Measurements from ENCODE around the gene ARHGAP21. TPM values are rescaled to one million over a fixed set of nuclear protein-coding genes. Genes with fewer than 3 reads are reported as not detected.

Gene ARHGAP21
- total RNA-seq, 1 experiment from 2014 or later: 52.6 TPM

DNA sequence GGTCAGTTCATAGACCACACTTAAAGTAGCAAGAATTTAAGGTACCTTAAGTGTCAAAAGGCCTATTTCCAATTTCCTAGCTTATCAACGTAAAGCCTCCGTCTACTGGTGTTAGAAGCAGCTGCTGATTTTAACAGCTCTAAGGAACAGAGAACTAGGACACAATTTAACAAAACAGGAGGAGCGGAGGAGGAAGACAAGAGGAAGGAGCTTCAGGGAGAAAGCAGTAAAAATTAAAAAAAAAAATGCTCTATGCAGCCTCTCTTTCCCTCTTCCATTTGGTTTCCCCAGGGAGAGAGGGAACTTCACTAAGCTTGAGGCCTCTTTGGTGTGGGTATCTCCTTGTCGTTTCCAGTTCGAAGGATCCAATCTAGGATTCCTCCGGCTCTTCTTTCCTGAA lies 22.7 kb downstream of the ARHGAP21 start:
- H3K36me3 ChIP-seq (ENCODE audit: low read depth, low read length): no peaks in the 10 kb centered on the region
- no peaks in the 10 kb centered on the region for H3K27me3 ChIP-seq (ENCODE audit: low read length)
- peaks cover 91% of the 10 kb centered on the region for H3K79me2 ChIP-seq (ENCODE audit: low read length)
- H3K9me2 ChIP-seq (replicated peaks; ENCODE audit: low read length): no peaks in the 10 kb centered on the region
- H4K20me1 ChIP-seq (ENCODE audit: low read length): 0 out of 2 replicates have a peak, but pooled peaks cover 4% of the 10 kb centered on the region
- H3K4me2 ChIP-seq (ENCODE audit: low read length): no peak overlapping the region
- no peak overlapping the region for H3K4me3 ChIP-seq (ENCODE audit: low read length)
- ChIA-PET POLR2A (ENCODE audit: unreplicated experiment) (no interaction called here), CTCF (no interaction called here)
- H3F3A ChIP-seq (ENCODE audit: low read length, unreplicated experiment): no peaks in the 10 kb centered on the region
- BruUV-seq (replicated peaks): no TSS peak
- intact Hi-C loops (cut with micrococcal nuclease): no loop called here
- no peak for TF ChIP-seq EZH2phosphoT487 (IDR thresholded peaks at IDR 0.05; ENCODE audit: borderline replicate concordance, low read length)
- no peak for TF ChIP-seq EZH2 (IDR thresholded peaks at IDR 0.05; ENCODE audit: low read length, unreplicated experiment)
- TF ChIP-seq, protein P1, sequence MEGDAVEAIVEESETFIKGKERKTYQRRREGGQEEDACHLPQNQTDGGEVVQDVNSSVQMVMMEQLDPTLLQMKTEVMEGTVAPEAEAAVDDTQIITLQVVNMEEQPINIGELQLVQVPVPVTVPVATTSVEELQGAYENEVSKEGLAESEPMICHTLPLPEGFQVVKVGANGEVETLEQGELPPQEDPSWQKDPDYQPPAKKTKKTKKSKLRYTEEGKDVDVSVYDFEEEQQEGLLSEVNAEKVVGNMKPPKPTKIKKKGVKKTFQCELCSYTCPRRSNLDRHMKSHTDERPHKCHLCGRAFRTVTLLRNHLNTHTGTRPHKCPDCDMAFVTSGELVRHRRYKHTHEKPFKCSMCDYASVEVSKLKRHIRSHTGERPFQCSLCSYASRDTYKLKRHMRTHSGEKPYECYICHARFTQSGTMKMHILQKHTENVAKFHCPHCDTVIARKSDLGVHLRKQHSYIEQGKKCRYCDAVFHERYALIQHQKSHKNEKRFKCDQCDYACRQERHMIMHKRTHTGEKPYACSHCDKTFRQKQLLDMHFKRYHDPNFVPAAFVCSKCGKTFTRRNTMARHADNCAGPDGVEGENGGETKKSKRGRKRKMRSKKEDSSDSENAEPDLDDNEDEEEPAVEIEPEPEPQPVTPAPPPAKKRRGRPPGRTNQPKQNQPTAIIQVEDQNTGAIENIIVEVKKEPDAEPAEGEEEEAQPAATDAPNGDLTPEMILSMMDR (conservative IDR thresholded peaks at IDR 0.05; ENCODE audit: low read depth, low read length): no peak
- ATAC-seq: no peak
- H3K27ac ChIP-seq (ENCODE audit: low read length): no peak overlapping the region
- no peak overlapping the region for H2AFZ ChIP-seq (ENCODE audit: low read length)
- no peaks in the 10 kb centered on the region for H3K9me3 ChIP-seq (ENCODE audit: low read length)
- peaks cover 25% of the 10 kb centered on the region for H3K4me1 ChIP-seq (ENCODE audit: insufficient read depth, low read length)
- no peak overlapping the region for H3K9ac ChIP-seq (ENCODE audit: low read length)
- DNase-seq: no peak

DNA sequence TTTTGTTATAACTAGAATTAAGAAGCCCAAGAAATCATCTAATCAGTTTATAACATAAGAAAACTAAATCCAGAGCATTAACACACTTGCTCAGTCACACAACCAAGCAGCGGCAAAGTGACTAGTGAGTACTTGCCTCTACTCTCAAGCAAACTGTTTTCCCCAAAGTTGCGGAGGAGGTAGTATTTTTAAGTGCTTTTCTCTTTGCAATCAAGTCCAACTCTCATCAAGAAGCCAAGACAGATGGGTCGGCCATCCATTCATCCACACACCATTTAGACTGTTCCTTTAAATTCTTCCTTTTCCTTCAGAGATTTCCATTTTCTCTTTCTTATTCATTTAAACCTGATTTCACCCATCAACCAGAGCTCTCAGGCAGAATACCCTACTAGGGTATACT lies 25.4 kb downstream of the ARHGAP21 start:
- H3K27ac ChIP-seq (ENCODE audit: low read length): no peak overlapping the region
- ChIA-PET CTCF (no interaction called here), POLR2A (ENCODE audit: unreplicated experiment) (no interaction called here)
- H3K36me3 ChIP-seq (ENCODE audit: low read depth, low read length): no peaks in the 10 kb centered on the region
- H4K20me1 ChIP-seq (ENCODE audit: low read length): 0 out of 2 replicates have a peak, but pooled peaks cover 5% of the 10 kb centered on the region
- DNase-seq: no peak
- no peak overlapping the region for H2AFZ ChIP-seq (ENCODE audit: low read length)
- intact Hi-C loops (cut with micrococcal nuclease): no loop called here
- H3K4me3 ChIP-seq (ENCODE audit: low read length): no peak overlapping the region
- H3K9ac ChIP-seq (ENCODE audit: low read length): no peak overlapping the region
- H3K79me2 ChIP-seq (ENCODE audit: low read length): peaks cover 88% of the 10 kb centered on the region
- H3K9me2 ChIP-seq (replicated peaks; ENCODE audit: low read length): no peaks in the 10 kb centered on the region
- BruUV-seq (replicated peaks): no TSS peak
- TF ChIP-seq, protein P1 (conservative IDR thresholded peaks at IDR 0.05; ENCODE audit: low read depth, low read length): no peak
- TF ChIP-seq EZH2 (IDR thresholded peaks at IDR 0.05; ENCODE audit: low read length, unreplicated experiment): no peak
- no peak for TF ChIP-seq EZH2phosphoT487 (IDR thresholded peaks at IDR 0.05; ENCODE audit: borderline replicate concordance, low read length)
- peaks cover 15% of the 10 kb centered on the region for H3K4me1 ChIP-seq (ENCODE audit: insufficient read depth, low read length)
- no peaks in the 10 kb centered on the region for H3K27me3 ChIP-seq (ENCODE audit: low read length)
- H3K4me2 ChIP-seq (ENCODE audit: low read length): no peak overlapping the region
- no peaks in the 10 kb centered on the region for H3F3A ChIP-seq (ENCODE audit: low read length, unreplicated experiment)
- no peaks in the 10 kb centered on the region for H3K9me3 ChIP-seq (ENCODE audit: low read length)
- ATAC-seq: no peak

DNA sequence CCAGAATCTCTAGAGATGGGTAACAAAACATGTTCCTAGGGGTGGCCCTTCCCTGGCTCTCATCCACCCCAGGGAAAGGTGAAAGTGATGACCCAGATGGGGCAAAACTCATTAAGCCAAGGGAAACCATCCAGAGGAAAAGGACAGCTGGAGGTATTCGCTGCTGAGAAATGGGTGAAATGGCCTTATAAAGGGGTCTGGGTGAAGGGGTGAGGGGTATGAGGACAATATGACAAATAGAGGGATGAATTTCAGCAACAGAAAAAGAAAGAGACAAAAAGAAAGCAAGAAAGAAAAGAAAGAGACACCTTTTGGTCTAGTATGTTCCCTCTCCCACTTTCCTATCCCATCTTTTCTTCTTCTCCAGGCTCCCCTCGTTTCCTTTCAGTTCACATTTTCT lies 26.6 kb downstream of the ARHGAP21 start:
- H4K20me1 ChIP-seq (ENCODE audit: low read length): 0 out of 2 replicates have a peak, but pooled peaks cover 5% of the 10 kb centered on the region
- H3K9me2 ChIP-seq (replicated peaks; ENCODE audit: low read length): no peaks in the 10 kb centered on the region
- H3K36me3 ChIP-seq (ENCODE audit: low read depth, low read length): no peaks in the 10 kb centered on the region
- ChIA-PET CTCF (no interaction called here), POLR2A (ENCODE audit: unreplicated experiment) (no interaction called here)
- H3K9me3 ChIP-seq (ENCODE audit: low read length): no peaks in the 10 kb centered on the region
- no peaks in the 10 kb centered on the region for H3K27me3 ChIP-seq (ENCODE audit: low read length)
- BruUV-seq (replicated peaks): no TSS peak
- no peak overlapping the region for H3K9ac ChIP-seq (ENCODE audit: low read length)
- DNase-seq (no peak), ATAC-seq (no peak)
- intact Hi-C loops (cut with micrococcal nuclease): no loop called here
- H3K4me3 ChIP-seq (ENCODE audit: low read length): no peak overlapping the region
- TF ChIP-seq EZH2 (IDR thresholded peaks at IDR 0.05; ENCODE audit: low read length, unreplicated experiment) (no peak), EZH2phosphoT487 (IDR thresholded peaks at IDR 0.05; ENCODE audit: borderline replicate concordance, low read length) (no peak)
- TF ChIP-seq, protein P1 (conservative IDR thresholded peaks at IDR 0.05; ENCODE audit: low read depth, low read length): no peak
- H3K79me2 ChIP-seq (ENCODE audit: low read length): peaks cover 82% of the 10 kb centered on the region
- H3K4me1 ChIP-seq (ENCODE audit: insufficient read depth, low read length): peaks cover 15% of the 10 kb centered on the region
- no peaks in the 10 kb centered on the region for H3F3A ChIP-seq (ENCODE audit: low read length, unreplicated experiment)
- no peak overlapping the region for H3K27ac ChIP-seq (ENCODE audit: low read length)
- H2AFZ ChIP-seq (ENCODE audit: low read length): no peak overlapping the region
- H3K4me2 ChIP-seq (ENCODE audit: low read length): no peak overlapping the region
